HepG2 (cell line): ENCODE data around the gene RELL1. TPM values are rescaled to one million over a fixed set of nuclear protein-coding genes. Genes with fewer than 3 reads are reported as not detected.

Source experiments
- CBX2 ChIP-seq, 2 experiments: fragments of 200-600 bp in 1 of 2; sonication (generic); formaldehyde crosslinking in 1 of 2; IDR thresholded peaks; 2 replicates each; pipeline versions ENCODE4 v1.7.0 to v1.8.1; 2018 to 2022; ENCODE audit warnings: low read depth in 2 of 2, low read length in 1 of 2, mild to moderate bottlenecking in 1 of 2, missing genetic modification reagents in 1 of 2
- ELF4 ChIP-seq: sonication (generic); formaldehyde crosslinking; IDR thresholded peaks from 2 replicates; pipeline ENCODE4 v1.5.0; 2020; ENCODE audit warnings: missing genetic modification reagents, mild to moderate bottlenecking, moderate library complexity, borderline replicate concordance
- FLYWCH1 ChIP-seq: sonication (generic); formaldehyde crosslinking; IDR thresholded peaks from 2 replicates; pipeline ENCODE4 v1.8.1; 2023; ENCODE audit warnings: mild to moderate bottlenecking, missing genetic modification reagents
- KDM5B ChIP-seq: sonication (generic); formaldehyde crosslinking; IDR thresholded peaks from 2 replicates; pipeline ENCODE4 v1.4.0; 2020; ENCODE audit warnings: missing genetic modification reagents, mild to moderate bottlenecking, borderline replicate concordance
- NFE2L2 ChIP-seq: fragments of 150-350 bp; IDR thresholded peaks from 2 replicates; pipeline ENCODE4 v1.6.1; 2014; ENCODE audit warnings: low read length
- ONECUT2 ChIP-seq: sonication (generic); formaldehyde crosslinking; IDR thresholded peaks from 2 replicates; pipeline ENCODE4 v1.4.0; 2020; ENCODE audit warnings: missing genetic modification reagents
- PAF1 ChIP-seq: IDR thresholded peaks from 2 replicates; pipeline ENCODE4 v1.6.1; 2016; ENCODE audit warnings: missing genetic modification reagents, missing compliant biosample characterization
- SALL1 ChIP-seq: sonication (generic); formaldehyde crosslinking; IDR thresholded peaks from 2 replicates; pipeline ENCODE4 v1.8.0; 2022; ENCODE audit warnings: mild to moderate bottlenecking, missing genetic modification reagents
- SIN3B ChIP-seq: fragments of 150-350 bp; IDR thresholded peaks from 2 replicates; pipeline ENCODE4 v1.6.1; 2014; ENCODE audit warnings: low read length
- SP2 ChIP-seq: sonication (generic); formaldehyde crosslinking; IDR thresholded peaks from 2 replicates; pipeline ENCODE4 v1.5.1; 2020; ENCODE audit warnings: mild to moderate bottlenecking, missing genetic modification reagents
- ZBED4 ChIP-seq: sonication (generic); formaldehyde crosslinking; IDR thresholded peaks from 2 replicates; pipeline ENCODE4 v1.4.0; 2020; ENCODE audit warnings: missing genetic modification reagents, borderline replicate concordance
- ZFP41 ChIP-seq: sonication (generic); formaldehyde crosslinking; IDR thresholded peaks from 2 replicates; pipeline ENCODE4 v1.4.0; 2020; ENCODE audit warnings: mild to moderate bottlenecking, missing genetic modification reagents, borderline replicate concordance
- ZNF17 ChIP-seq: sonication (generic); formaldehyde crosslinking; IDR thresholded peaks from 2 replicates; pipeline ENCODE4 v1.5.0; 2020; ENCODE audit warnings: mild to moderate bottlenecking, missing genetic modification reagents
- ZNF24 ChIP-seq: fragments of 450-650 bp; IDR thresholded peaks from 2 replicates; pipeline ENCODE4 v1.6.1; 2017; ENCODE audit warnings: antibody characterized with exemption, mild to moderate bottlenecking
- ZNF281 ChIP-seq: sonication (generic); formaldehyde crosslinking; IDR thresholded peaks from 2 replicates; pipeline ENCODE4 v1.4.0; 2020; ENCODE audit warnings: missing genetic modification reagents, borderline replicate concordance
- ZNF292 ChIP-seq: sonication (generic); formaldehyde crosslinking; IDR thresholded peaks from 2 replicates; pipeline ENCODE4 v1.8.1; 2022; ENCODE audit warnings: mild to moderate bottlenecking, low read depth, missing genetic modification reagents, borderline replicate concordance
- ZNF510 ChIP-seq: sonication (generic); formaldehyde crosslinking; IDR thresholded peaks from 2 replicates; pipeline ENCODE4 v1.4.0; 2020; ENCODE audit warnings: low read depth, mild to moderate bottlenecking, missing genetic modification reagents
- ZNF614 ChIP-seq: IDR thresholded peaks from 2 replicates; pipeline ENCODE4 v1.6.1; 2018; ENCODE audit warnings: missing biosample characterization, missing genetic modification reagents, inconsistent platforms, borderline replicate concordance
- ZSCAN30 ChIP-seq: sonication (generic); formaldehyde crosslinking; IDR thresholded peaks from 2 replicates; pipeline ENCODE4 v1.5.0; 2020; ENCODE audit warnings: mild to moderate bottlenecking, missing genetic modification reagents
- polyA plus RNA-seq, 8 experiments: library from polyadenylated mRNA; depleted of rRNA in 3 of 8; stranded (reverse) in 7 of 8; unstranded in 1 of 8; fragments of >200 nt; fragmentation: Illumina TruSeq in 4 of 8; extraction: Trizol in 4 of 8; gene quantifications; 2 replicates each; pipeline versions ENCODE4 v1.2.1 to v1.2.3, GENCODE V29; 2011 to 2016; ENCODE audit warnings: low read depth in 4 of 8, missing spikeins in 1 of 8, mixed read lengths in 1 of 8; ENCODE audit not compliant: insufficient read depth in 1 of 8
- total RNA-seq, 5 experiments: library from RNA; depleted of rRNA; stranded (reverse); fragments of >200 nt; fragmentation: Illumina TruSeq; extraction: Trizol; gene quantifications; 2 replicates each; pipeline ENCODE4 v1.2.3, GENCODE V29; 2016; ENCODE audit warnings: low read depth in 1 of 5
- TF ChIP-seq, protein P1 (sequence below): sonication (generic); formaldehyde crosslinking; IDR thresholded peaks from 2 replicates; pipeline ENCODE4 v1.4.0; 2020; ENCODE audit warnings: missing genetic modification reagents; ENCODE audit errors: not compliant biosample characterization
- TF ChIP-seq, protein P2 (sequence below): sonication (generic); formaldehyde crosslinking; conservative IDR thresholded peaks from 2 replicates; pipeline ENCODE4 v1.5.0; 2020; ENCODE audit warnings: missing genetic modification reagents

The RELL1 gene
- total and polyA plus RNA-seq, 2 of the 13 experiments (the other 11 are each of a cell fraction or from before 2014, with no cell fraction given): 8.4 to 58.4 TPM

- TF ChIP-seq ZNF614 (CRISPR knock-in tag) (peak; percentile 33; the same call in 1 of the 2 replicates), ZNF281 (CRISPR knock-in tag) (peak; percentile 97), FLYWCH1 (CRISPR knock-in tag) (no peak), KDM5B (peak; percentile 28; the same call in 1 of the 2 replicates), ZNF17 (CRISPR knock-in tag) (no peak), NFE2L2 (peak; percentile 15; the same call in 1 of the 2 replicates), PAF1 (CRISPR knock-in tag) (no peak), SALL1 (peak; percentile 94), ONECUT2 (no peak), ELF4 (no peak), ZFP41 (CRISPR knock-in tag) (no peak), ZNF510 (CRISPR knock-in tag) (no peak), ZNF24 (no peak), ZBED4 (CRISPR knock-in tag) (no peak), SP2 (no peak), ZNF292 (CRISPR knock-in tag) (peak; percentile 90; the same call in 1 of the 2 replicates), ZSCAN30 (CRISPR knock-in tag) (no peak), SIN3B (no peak), CBX2 (IDR thresholded peaks at IDR 0.05; ENCODE audit: low read depth, low read length) (no peak), CBX2 (CRISPR knock-in tag; IDR thresholded peaks at IDR 0.05; ENCODE audit: low read depth) (no peak)
- TF ChIP-seq, protein P1, sequence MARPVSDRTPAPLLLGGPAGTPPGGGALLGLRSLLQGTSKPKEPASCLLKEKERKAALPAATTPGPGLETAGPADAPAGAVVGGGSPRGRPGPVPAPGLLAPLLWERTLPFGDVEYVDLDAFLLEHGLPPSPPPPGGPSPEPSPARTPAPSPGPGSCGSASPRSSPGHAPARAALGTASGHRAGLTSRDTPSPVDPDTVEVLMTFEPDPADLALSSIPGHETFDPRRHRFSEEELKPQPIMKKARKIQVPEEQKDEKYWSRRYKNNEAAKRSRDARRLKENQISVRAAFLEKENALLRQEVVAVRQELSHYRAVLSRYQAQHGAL (CRISPR knock-in tag): no peak
- TF ChIP-seq, protein P2, sequence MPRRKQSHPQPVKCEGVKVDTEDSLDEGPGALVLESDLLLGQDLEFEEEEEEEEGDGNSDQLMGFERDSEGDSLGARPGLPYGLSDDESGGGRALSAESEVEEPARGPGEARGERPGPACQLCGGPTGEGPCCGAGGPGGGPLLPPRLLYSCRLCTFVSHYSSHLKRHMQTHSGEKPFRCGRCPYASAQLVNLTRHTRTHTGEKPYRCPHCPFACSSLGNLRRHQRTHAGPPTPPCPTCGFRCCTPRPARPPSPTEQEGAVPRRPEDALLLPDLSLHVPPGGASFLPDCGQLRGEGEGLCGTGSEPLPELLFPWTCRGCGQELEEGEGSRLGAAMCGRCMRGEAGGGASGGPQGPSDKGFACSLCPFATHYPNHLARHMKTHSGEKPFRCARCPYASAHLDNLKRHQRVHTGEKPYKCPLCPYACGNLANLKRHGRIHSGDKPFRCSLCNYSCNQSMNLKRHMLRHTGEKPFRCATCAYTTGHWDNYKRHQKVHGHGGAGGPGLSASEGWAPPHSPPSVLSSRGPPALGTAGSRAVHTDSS (CRISPR knock-in tag): no peak
These were observed 37.9 kb downstream of the RELL1 start (continued) for GRCh38 chr4:37648084-37648817.
